ENCODE results near the gene UNC119.
"Not testable (repeated sequence)": the region's sequence is repeated elsewhere in the genome, so short reads cannot be mapped to it uniquely, and the experiment has no call there.

Gene UNC119

DNA sequence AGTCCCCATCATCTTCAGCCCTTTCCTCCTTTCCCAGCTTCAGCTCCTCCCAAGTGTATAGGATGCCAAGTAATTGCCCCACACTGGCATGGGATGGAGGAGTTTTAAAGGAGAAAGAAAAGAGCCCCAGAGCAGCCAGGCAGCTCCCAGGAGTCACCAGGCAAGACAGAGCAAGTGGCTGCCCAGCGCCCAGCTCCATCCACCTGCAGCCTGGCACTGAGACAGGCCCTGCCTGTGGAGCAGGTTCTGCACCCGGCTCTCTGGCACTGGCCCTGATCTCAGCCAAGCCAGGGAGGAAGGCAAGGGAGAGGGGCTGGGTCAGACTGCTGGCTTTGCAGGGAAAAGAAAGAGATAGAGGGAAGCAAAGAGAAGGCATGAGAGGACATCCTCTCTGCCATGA, 24.6 kb downstream of the UNC119 start:
- Histone ChIP-seq H3K4me1 (ENCODE audit: control insufficient read depth, insufficient read depth, low read length) (peaks cover 47% of the 10 kb centered on the region), H3K36me3 (ENCODE audit: insufficient read depth, low read length) (no peaks in the 10 kb centered on the region), H3K4me2 (ENCODE audit: low read length) (peak overlapping the region; percentile 29), H3K9me3 (replicated peaks; ENCODE audit: low read length) (no peaks in the 10 kb centered on the region), H3K27me3 (ENCODE audit: control insufficient read depth, insufficient read depth, low read length) (no peaks in the 10 kb centered on the region), H3K4me3 (ENCODE audit: low read length) (no peak overlapping the region), H3K9ac (ENCODE audit: low read depth, low read length) (no peak overlapping the region)

DNA sequence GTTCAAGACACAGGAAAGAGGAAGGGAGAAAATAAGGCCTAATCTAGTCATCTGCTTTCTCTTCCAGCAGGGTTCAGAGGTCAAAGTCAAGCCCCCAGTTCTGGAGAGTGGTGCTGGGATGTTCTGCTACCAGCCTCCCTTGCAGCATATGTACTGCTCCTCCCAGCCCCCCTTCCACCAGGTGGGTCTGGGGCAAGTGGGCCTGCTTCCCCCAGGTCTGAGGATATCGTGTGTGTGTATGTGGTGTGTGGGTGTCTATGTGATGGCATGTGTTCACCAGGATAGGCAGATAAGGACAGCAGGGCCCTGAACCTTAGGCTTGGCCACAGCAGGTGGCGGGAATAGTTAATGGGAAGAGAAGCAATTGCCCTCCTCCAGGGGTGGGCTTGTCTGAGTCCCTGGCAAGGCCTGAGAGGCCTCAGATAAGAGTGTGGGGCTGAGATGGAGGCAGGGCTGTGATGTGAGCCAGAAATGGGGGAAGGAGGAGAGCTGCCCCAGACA, 25.2 kb downstream of the UNC119 start:
- Histone ChIP-seq H3K4me1 (ENCODE audit: control insufficient read depth, insufficient read depth, low read length) (peaks cover 40% of the 10 kb centered on the region), H3K36me3 (ENCODE audit: insufficient read depth, low read length) (no peaks in the 10 kb centered on the region), H3K4me2 (ENCODE audit: low read length) (no peak overlapping the region), H3K4me3 (ENCODE audit: low read length) (no peak overlapping the region), H3K27me3 (ENCODE audit: control insufficient read depth, insufficient read depth, low read length) (no peaks in the 10 kb centered on the region), H3K9ac (ENCODE audit: low read depth, low read length) (no peak overlapping the region), H3K9me3 (replicated peaks; ENCODE audit: low read length) (no peaks in the 10 kb centered on the region)

GRCh38 chr17:28526381-28526780, 26.0 kb downstream of the UNC119 start:
- Histone ChIP-seq H3K36me3 (ENCODE audit: insufficient read depth, low read length) (no peaks in the 10 kb centered on the region), H3K4me3 (ENCODE audit: low read length) (no peak overlapping the region), H3K27me3 (ENCODE audit: control insufficient read depth, insufficient read depth, low read length) (peaks cover 7% of the 10 kb centered on the region), H3K4me2 (ENCODE audit: low read length) (no peak overlapping the region), H3K9ac (ENCODE audit: low read depth, low read length) (no peak overlapping the region), H3K4me1 (ENCODE audit: control insufficient read depth, insufficient read depth, low read length) (peaks cover 34% of the 10 kb centered on the region), H3K9me3 (replicated peaks; ENCODE audit: low read length) (no peaks in the 10 kb centered on the region)

DNA sequence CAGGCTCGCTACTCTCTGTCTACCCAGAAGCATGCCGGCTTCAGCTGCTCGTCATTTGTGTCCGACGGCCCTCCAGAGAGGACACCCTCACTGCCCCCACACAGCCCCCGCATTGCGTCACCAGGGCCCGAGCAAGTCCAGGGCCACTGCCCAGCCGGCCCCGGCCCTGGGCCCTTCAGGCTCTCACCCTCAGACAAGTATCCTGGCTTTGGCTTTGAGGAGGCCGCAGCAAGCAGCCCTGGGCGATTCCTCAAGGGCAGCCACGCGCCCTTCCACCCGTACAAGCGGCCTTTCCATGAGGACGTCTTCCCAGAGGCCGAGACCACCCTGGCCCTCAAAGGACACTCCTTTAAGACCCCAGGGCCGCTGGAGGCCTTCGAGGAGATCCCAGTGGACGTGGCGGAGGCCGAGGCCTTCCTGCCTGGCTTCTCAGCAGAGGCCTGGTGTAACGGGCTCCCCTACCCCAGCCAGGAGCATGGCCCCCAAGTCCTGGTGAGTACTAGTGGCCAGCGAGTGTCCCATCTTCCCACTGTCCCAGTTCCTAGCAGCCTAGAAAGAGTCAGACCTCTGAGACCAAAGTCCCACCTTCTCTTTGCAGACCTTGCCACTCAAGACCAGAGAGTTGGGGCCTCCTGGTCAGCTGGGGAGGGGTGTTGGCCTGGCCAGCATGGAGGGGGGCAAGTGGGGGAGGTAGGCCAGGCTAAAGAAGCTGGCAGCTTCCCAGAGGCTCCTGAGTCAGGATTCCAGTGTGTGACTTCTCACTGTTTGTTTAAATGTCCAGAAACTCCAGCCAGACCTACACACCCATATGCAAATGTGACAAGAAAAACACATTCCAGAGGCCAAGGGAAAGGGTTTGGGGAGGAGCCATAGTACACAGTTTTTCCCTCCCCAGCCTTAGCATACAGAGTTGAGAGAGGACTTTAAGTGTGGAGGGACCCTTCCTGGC, 27.7 kb downstream of the UNC119 start:
- H3K4me3 ChIP-seq (ENCODE audit: low read length) = no peak overlapping the region
- peaks cover 34% of the 10 kb centered on the region for H3K4me1 ChIP-seq (ENCODE audit: control insufficient read depth, insufficient read depth, low read length)
- H3K27me3 ChIP-seq (ENCODE audit: control insufficient read depth, insufficient read depth, low read length) = peaks cover 20% of the 10 kb centered on the region
- no peaks in the 10 kb centered on the region for H3K9me3 ChIP-seq (replicated peaks; ENCODE audit: low read length)
- peak overlapping the region; percentile 36 for H3K4me2 ChIP-seq (ENCODE audit: low read length)
- no peak overlapping the region for H3K9ac ChIP-seq (ENCODE audit: low read depth, low read length)
- H3K36me3 ChIP-seq (ENCODE audit: insufficient read depth, low read length) = no peaks in the 10 kb centered on the region

- H3K27me3 ChIP-seq (ENCODE audit: control insufficient read depth, insufficient read depth, low read length) = peaks cover 20% of the 10 kb centered on the region
- no peak overlapping the region for H3K4me3 ChIP-seq (ENCODE audit: low read length)
- peaks cover 34% of the 10 kb centered on the region for H3K4me1 ChIP-seq (ENCODE audit: control insufficient read depth, insufficient read depth, low read length)
Measured at GRCh38 chr17:28523876-28524275, 28.5 kb downstream of the UNC119 start.

DNA sequence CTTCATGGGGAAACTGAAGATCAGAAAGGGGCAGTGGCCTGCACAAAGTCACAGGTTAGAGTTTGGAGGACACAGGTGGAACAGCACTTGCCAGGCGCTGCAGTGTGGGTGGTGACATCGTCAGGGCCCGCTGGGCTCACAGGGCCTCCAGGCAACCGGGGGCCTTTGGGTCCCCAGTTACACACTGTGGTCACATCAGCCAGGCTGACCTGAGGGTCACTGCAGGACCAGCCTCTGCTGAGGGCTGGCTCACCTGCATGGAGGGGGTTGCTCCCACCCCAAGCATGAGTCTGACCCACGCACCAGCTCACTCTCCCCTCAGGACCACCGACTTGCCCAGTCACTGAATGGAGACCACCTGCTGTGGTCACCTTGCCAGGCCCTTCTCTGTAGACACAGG, 29.2 kb downstream of the UNC119 start:
- Histone ChIP-seq H3K4me1 (ENCODE audit: control insufficient read depth, insufficient read depth, low read length) (peaks cover 29% of the 10 kb centered on the region), H3K4me2 (ENCODE audit: low read length) (no peak overlapping the region), H3K27me3 (ENCODE audit: control insufficient read depth, insufficient read depth, low read length) (peaks cover 20% of the 10 kb centered on the region)

More at GRCh38 chr17:28523876-28524275, 28.5 kb downstream of the UNC119 start:
- H3K9me3 ChIP-seq (replicated peaks; ENCODE audit: low read length) = no peaks in the 10 kb centered on the region
- no peak overlapping the region for H3K4me2 ChIP-seq (ENCODE audit: low read length)
- no peak overlapping the region for H3K9ac ChIP-seq (ENCODE audit: low read depth, low read length)
- no peaks in the 10 kb centered on the region for H3K36me3 ChIP-seq (ENCODE audit: insufficient read depth, low read length)

GRCh38 chr17:28522281-28522680, 30.1 kb downstream of the UNC119 start:
- H3K4me3 ChIP-seq (ENCODE audit: low read length); H3K36me3 ChIP-seq (ENCODE audit: insufficient read depth, low read length); H3K9me3 ChIP-seq (replicated peaks; ENCODE audit: low read length); H3K4me2 ChIP-seq (ENCODE audit: low read length); H3K9ac ChIP-seq (ENCODE audit: low read depth, low read length): not testable (repeated sequence)
- peaks cover 24% of the 10 kb centered on the region for H3K4me1 ChIP-seq (ENCODE audit: control insufficient read depth, insufficient read depth, low read length)
- peaks cover 20% of the 10 kb centered on the region for H3K27me3 ChIP-seq (ENCODE audit: control insufficient read depth, insufficient read depth, low read length)

More for the DNA sequence above, 29.2 kb downstream of the UNC119 start:
- no peak overlapping the region for H3K9ac ChIP-seq (ENCODE audit: low read depth, low read length)
- no peaks in the 10 kb centered on the region for H3K36me3 ChIP-seq (ENCODE audit: insufficient read depth, low read length)
- no peak overlapping the region for H3K4me3 ChIP-seq (ENCODE audit: low read length)
- H3K9me3 ChIP-seq (replicated peaks; ENCODE audit: low read length) = no peaks in the 10 kb centered on the region

DNA sequence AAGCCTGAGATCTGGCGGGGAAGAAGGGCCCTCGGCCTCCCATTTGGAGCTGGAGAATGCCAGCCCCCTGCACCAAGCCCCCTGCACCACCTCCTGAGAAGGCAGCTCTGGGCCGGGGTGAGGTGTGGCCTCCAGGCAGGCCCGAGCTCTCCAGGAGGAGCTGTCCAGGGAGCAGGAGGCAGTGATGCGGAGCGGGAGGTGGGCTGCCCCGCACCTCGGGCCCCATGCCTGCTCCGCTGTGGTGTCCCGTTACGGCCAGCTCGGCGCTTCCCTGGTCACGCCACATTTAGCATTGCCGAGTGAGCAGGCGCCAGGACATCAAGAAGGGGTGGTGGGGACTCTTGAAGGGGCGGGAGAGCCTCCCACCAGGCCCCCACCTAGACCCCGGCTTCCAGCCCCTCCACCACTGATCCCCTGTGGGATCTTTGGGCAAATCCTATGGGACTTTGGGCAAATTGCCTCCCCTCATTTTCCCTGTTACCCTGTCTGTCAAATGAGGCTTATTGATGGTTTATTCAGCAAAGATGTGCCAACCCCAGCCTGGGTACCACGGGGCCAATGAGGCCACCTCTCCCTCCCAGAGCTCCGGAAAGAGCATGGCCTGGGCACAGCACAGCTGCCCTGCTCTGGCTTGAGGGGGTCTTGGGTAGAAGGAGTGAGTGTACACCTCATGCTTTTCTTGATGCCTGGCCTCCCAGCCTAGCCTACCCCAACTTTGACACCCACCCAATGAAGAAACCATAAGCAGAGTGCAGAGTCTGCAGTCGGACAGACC, 30.9 kb downstream of the UNC119 start:
- Histone ChIP-seq H3K9me3 (replicated peaks; ENCODE audit: low read length) (no peaks in the 10 kb centered on the region), H3K36me3 (ENCODE audit: insufficient read depth, low read length) (no peaks in the 10 kb centered on the region), H3K4me1 (ENCODE audit: control insufficient read depth, insufficient read depth, low read length) (peaks cover 19% of the 10 kb centered on the region), H3K4me2 (ENCODE audit: low read length) (no peak overlapping the region), H3K4me3 (ENCODE audit: low read length) (no peak overlapping the region), H3K27me3 (ENCODE audit: control insufficient read depth, insufficient read depth, low read length) (peaks cover 20% of the 10 kb centered on the region), H3K9ac (ENCODE audit: low read depth, low read length) (no peak overlapping the region)

DNA sequence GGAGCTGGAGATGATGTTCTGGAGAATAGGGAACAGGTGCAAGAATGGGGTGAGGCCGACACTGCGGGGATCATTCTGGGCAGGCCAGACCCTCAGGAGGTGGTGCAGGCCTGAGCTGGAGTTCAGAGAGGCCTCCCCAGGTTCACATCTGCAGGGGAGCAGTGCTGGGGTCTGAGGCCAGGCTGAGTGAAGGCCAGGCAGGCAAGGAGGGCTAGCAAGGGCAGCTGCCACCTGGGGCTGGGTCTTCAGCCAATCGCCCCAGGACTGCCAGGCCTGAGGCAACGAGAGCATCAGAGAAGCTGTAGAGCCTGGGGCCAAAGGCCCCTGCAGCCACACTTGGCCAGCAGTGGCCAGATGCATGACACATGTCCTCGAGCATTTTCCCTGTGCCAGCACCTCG, 31.7 kb downstream of the UNC119 start:
- H3K9ac ChIP-seq (ENCODE audit: low read depth, low read length) = no peak overlapping the region
- H3K4me2 ChIP-seq (ENCODE audit: low read length) = no peak overlapping the region
- H3K27me3 ChIP-seq (ENCODE audit: control insufficient read depth, insufficient read depth, low read length) = peaks cover 20% of the 10 kb centered on the region
- H3K9me3 ChIP-seq (replicated peaks; ENCODE audit: low read length) = no peaks in the 10 kb centered on the region
- no peak overlapping the region for H3K4me3 ChIP-seq (ENCODE audit: low read length)
- no peaks in the 10 kb centered on the region for H3K36me3 ChIP-seq (ENCODE audit: insufficient read depth, low read length)
- H3K4me1 ChIP-seq (ENCODE audit: control insufficient read depth, insufficient read depth, low read length) = peaks cover 11% of the 10 kb centered on the region

GRCh38 chr17:28519236-28519635, 33.2 kb downstream of the UNC119 start:
- Histone ChIP-seq H3K27me3 (ENCODE audit: control insufficient read depth, insufficient read depth, low read length) (peaks cover 25% of the 10 kb centered on the region), H3K9me3 (replicated peaks; ENCODE audit: low read length) (no peaks in the 10 kb centered on the region), H3K4me2 (ENCODE audit: low read length) (no peak overlapping the region), H3K9ac (ENCODE audit: low read depth, low read length) (no peak overlapping the region), H3K36me3 (ENCODE audit: insufficient read depth, low read length) (no peaks in the 10 kb centered on the region), H3K4me1 (ENCODE audit: control insufficient read depth, insufficient read depth, low read length) (no peaks in the 10 kb centered on the region), H3K4me3 (ENCODE audit: low read length) (no peak overlapping the region)

GRCh38 chr17:28518578-28518977, 33.8 kb downstream of the UNC119 start:
- Histone ChIP-seq H3K27me3 (ENCODE audit: control insufficient read depth, insufficient read depth, low read length) (peaks cover 31% of the 10 kb centered on the region), H3K4me3 (ENCODE audit: low read length) (no peak overlapping the region), H3K4me2 (ENCODE audit: low read length) (no peak overlapping the region)

More at GRCh38 chr17:28518578-28518977, 33.8 kb downstream of the UNC119 start:
- no peaks in the 10 kb centered on the region for H3K9me3 ChIP-seq (replicated peaks; ENCODE audit: low read length)
- no peak overlapping the region for H3K9ac ChIP-seq (ENCODE audit: low read depth, low read length)
- H3K36me3 ChIP-seq (ENCODE audit: insufficient read depth, low read length) = no peaks in the 10 kb centered on the region
- H3K4me1 ChIP-seq (ENCODE audit: control insufficient read depth, insufficient read depth, low read length) = no peaks in the 10 kb centered on the region

Data from skeletal muscle satellite cell (primary cell).